Jurkat, Clone E6-1 (cell line): Measurements from ENCODE around the gene MTFR1L.

ENCODE experiments used
- DNase-seq: peaks from one replicate; pipeline ENCODE4 v3.0.0-alpha.2; 2011; ENCODE audit warnings: low read depth, low spot score
- H3K4me3 ChIP-seq: 2 replicates; pipeline ENCODE4 v1.5.1; 2011; ENCODE audit warnings: mild to moderate bottlenecking, low read length, control low read depth, moderate library complexity

The MTFR1L gene

DNA sequence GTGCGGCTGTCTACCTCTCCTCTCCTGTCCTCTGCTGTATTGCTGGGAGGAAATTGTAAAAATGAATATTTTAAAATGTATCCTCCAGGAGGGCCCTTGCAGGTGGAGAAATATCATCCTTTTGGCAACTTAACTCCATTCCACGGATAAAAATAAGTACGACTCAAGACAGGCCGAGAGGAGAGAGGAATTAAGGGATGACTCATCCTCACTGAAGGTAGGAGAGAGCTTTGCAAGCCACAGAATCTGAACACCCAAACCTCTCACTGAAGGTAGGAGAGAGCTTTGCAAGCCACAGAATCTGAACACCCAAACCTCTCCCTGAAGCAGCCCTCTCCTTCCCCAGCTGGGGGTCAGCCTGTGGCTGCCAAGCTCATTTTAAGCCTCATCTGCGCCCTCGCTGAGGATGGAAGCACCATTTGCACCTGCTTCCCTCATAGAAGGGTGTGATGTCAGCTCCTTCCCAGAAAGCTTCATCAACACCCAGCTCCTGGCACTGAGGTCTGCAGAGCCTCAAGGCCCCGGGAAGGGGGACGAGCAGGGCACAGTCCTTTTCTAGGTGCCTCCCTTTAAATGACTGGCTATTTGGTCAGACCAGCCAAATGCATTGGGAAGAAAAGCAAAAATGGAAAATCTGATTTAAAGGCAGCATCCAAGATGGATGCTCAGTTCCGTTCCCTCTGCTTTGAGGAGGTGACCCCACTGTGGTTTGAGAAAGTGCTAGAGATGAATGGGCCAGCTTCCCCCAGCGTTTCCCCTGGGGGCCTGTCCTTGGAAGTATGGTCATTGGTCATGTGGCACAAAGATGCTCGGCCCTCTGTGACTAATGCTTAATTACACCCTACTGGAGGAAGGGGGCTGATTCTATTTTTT lies 32.6 kb upstream of the MTFR1L start:
- no peak for DNase-seq
- no peak overlapping the region for H3K4me3 ChIP-seq

DNA sequence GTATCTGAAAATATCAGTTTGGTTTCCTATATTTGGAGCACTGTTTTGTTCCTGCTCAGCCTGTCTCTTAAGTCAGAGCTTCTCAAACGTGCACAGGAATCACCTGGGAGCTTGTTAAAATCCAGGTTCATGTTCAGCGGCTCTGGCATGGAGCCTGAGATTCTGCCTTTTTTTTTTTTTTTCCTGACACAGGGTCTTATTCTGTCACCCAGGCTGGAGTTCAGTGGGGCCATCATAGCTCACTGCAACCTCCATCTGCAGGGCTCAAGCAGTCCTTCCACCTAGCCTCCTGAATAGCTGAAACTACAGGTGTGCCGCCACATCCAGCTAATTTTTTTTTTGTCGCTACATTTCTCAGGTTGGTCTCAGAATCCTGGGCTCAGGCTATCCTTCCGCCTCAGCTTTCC lies 32.0 kb upstream of the MTFR1L start:
- H3K4me3 ChIP-seq: no peak overlapping the region
- DNase-seq: no peak

DNA sequence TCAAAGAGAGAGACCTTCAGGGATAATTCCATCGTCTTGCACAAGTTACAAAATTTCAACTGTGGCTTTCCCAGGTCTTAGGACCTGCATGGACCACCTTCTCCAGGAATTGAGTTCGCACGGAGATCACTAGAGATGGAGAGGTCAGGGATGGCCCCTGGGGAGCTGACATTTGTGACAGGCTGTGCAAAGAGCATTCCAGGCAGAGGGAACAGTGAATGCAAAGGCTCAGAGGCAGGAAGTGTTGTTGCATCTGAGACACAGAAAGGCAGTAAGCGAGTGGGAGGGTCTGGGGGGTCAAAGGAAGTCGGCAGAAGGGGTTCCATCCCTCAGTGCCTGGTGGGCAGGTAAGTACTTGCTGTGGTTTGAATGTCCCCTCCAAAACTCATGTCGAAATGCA lies 29.3 kb upstream of the MTFR1L start:
- DNase-seq: no peak
- no peak overlapping the region for H3K4me3 ChIP-seq

DNA sequence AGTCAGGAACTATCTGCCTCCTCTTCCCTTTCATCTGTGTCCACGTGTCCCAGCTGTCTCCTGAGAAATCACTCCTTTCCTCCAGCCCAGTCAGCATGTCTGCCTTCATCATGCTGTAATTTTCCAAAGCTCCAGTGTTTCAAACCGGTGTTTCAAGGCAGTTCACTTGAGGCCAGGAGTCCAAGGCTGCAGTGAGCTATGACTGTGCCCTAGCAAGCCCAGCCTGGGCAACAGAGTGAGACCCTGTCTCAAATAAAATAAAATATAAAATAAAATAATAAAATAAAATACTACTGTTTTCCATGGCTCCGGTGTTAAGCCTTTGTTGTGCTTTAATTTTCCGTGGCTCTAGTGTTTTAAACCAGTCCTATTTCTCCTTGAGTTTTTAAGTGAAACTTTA lies 27.6 kb upstream of the MTFR1L start:
- H3K4me3 ChIP-seq: no peak overlapping the region
- DNase-seq: no peak

DNA sequence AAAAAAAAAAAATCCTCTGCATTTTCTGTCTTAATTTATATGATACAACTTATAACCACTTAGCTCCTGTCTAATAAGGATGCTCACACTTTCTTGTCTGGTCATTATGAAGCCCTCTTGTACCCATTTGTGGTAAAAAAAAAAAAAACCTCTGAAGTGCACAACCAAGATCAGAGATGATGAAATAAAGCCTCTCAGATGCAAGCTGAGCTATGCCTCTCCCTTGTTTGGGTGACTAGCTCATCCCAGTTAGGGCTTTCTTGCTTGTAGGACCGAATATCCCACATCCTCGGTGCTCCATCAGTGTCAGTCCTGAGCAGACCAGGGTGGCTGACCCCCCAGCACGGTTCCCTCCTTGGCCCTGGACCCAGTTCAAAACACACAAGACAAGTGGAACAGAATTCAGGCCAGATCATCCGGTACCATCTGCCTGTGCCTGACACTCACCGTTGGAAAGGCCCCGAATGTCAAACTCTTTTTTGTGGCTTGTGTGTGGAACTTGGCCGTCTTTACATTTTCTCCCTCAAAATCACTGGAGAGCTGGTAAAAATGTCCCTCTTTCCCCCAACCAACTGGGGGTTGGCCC lies 26.1 kb upstream of the MTFR1L start:
- H3K4me3 ChIP-seq: no peak overlapping the region
- DNase-seq: no peak

DNA sequence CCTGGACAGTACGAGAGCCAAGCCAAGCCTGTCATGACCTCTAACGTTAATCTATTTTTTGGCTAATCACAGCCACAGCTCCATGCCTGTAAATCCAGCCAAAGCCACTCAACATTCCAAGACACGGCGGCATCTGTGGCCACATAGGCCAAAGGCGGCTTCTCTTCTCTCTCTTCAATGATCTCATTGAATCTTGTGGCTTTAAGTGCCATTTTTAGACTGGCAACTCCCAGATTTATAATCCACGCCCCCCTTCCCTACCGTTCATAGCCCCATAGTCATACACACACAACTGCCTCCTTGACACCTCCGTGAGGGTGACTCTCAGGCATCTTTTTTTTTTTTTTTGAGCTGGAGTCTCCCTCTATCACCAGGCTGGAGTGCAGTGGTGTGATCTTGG lies 25.4 kb upstream of the MTFR1L start:
- H3K4me3 ChIP-seq: no peak overlapping the region
- no peak for DNase-seq

DNA sequence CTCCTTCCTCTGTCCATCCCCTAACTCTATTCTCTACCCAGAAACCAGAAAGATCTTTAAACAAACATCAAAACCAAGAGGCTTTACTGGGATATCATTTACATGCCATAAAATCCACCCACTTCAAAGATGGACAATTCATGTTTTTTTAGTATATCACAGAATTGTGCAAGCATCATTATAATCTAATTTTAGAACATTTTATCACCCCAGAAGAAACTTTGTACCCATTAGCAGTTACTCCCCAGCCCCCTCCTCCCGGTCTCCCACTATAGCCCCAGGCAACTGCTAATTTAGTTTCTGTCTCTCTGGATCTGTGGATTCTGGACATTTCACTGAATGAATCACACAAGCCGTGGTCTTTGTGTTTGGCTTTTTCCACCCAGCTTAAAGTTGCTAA lies 24.5 kb upstream of the MTFR1L start:
- DNase-seq: no peak
- no peak overlapping the region for H3K4me3 ChIP-seq

DNA sequence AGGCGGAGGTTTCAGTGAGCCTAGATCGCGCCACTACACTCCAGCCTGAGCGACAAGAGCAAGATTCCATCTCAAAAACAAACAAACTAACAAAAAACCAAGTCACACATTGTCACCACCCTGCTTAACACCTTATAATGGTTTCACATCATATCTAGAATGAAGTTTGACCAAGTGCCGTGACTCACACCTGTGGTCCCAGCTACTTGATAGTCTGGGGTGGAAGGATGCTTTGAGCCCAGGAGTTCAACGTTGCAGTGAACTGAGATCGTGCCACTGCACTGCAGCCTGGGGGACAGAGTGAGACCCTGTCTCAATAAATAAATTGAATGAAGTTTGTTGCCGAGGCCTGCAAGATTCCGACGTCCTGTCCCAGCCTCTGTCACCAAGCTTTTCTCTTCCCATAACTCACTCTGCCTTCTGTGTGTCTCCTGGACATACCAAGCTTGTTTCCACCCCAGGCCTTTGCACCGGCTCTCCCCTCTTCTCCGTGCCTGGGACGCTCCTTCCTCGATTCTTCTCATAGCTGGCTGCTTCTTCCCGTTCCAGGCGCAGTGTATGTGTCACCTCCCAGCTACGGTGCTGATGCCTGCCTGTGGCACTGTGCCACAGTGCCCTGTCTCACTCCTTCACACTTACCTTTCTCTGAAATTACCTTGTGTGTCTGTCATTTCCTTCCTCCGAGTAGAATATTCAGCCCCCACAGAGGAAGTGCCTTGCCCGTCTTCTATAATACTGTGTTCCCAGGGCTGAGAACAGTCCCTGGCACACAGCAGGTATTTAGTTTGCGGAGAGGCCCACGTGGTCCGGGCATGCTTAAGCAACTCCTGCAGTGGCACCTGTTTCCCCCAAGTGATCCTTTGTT lies 23.6 kb upstream of the MTFR1L start:
- no peak overlapping the region for H3K4me3 ChIP-seq
- DNase-seq: no peak

DNA sequence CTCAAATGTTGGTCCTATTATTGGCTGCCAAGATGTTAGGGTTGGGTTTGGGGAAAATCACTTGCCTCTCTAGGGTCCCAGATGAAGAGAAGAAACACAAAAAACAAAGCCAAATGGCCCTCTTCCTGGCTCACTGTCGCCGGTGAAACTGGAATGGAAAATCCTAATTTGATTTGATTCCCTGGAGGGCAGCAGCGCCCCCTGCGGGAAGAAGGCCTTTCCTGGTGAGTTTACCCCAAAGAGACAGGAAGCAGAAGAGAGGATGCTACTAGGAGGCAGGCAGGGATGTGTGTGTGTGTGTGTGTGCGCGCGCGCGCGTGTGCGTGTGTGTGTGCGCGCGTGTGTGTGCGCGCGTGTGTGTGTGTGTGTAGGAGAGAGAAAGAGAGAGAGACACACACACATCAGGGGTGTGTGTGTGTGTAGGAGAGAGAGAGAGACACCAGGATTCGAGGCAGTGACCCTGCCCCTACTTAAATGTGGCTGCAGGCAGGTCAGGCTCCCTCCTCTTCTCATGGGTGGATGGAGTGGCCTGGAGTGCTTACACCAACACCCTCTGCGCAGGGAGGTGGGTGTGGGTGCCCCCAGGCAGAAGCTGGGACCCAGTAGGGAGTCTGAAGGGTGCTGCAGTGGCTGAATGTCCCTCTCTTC lies 22.8 kb upstream of the MTFR1L start:
- no peak overlapping the region for H3K4me3 ChIP-seq
- DNase-seq: peak; percentile 78

DNA sequence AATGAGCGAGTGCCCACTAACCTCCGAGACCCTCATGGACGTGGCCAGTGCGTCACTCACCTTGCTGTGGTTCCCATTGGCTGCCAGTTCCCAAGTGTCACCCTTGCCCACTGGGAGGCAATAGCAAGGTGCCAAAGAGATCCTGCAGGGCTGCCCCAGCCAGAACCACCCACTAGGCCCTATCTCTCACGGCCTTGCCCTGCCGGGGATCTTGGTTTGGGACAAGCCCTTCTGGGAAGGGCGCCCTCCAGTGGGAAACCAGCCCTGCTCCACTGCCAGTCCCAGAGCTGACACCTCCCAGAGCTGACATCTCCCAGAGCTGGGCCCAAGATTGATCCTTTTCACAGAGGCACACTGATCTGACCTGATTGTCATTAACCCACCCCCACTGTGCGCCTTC lies 21.8 kb upstream of the MTFR1L start:
- no peak overlapping the region for H3K4me3 ChIP-seq
- DNase-seq: no peak

DNA sequence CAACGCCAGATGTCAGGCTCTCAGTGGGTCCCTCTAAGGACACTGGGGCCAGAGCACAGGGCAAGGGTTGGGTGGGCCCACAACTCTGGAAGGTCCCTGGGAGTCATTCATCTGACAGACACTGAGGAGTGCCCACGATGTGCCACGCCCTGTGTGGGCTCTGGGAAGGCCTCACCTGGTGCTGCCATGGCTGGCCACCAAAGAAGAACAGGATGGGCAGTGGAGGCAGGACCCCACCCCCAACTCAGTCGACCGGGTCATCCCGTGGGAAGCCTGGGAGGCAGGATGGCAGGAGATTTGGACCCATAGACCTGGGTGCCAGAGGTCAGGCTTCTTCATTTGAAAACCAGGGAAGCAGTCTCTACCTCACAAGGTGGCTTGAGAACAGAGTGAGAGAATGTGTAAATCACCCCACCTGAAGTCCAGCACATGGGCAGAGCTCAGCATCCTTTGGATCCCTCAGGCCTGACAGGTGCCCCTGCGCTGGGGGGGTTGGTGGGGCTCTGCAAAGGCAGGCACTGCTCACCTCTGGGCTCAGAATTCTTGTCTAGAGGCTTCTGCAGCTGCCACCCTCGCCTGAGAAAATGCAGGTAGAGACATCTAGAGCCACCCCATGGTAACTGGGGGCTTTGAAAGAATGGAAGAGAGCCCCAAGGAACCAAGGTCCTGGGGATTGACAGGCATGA lies 20.9 kb upstream of the MTFR1L start:
- no peak for DNase-seq
- H3K4me3 ChIP-seq: no peak overlapping the region

DNA sequence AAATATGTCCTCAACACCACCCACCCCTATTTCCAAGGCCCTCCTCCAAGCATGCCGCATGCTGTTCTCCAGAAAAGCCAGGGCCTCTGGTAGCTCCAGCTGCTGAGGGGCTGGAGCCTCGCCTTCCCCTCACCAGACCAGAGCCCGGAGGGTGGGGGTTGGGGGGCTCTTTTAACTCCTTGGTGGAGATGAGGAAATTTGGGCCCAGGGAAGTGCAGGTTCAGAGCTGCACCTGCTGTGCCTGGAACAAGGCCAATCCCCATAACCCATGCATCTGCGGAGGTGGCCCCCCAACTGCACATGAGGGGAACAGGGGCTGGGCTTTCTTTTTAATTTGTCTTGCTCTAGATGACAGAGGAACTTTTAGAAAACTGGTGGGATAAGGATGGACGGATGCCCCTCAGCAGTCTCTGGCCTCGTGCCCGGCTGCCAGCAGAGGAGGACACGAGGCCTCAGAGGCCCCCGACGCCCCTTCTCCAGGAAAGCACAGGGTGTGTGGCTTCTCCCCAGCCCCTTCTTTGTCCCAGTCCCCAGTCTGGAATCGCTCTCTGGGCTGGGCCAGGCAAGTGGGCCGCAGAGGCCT lies 20.3 kb upstream of the MTFR1L start:
- no peak for DNase-seq
- peak overlapping the region; percentile 2; the same call in 1 of the 2 replicates for H3K4me3 ChIP-seq

DNA sequence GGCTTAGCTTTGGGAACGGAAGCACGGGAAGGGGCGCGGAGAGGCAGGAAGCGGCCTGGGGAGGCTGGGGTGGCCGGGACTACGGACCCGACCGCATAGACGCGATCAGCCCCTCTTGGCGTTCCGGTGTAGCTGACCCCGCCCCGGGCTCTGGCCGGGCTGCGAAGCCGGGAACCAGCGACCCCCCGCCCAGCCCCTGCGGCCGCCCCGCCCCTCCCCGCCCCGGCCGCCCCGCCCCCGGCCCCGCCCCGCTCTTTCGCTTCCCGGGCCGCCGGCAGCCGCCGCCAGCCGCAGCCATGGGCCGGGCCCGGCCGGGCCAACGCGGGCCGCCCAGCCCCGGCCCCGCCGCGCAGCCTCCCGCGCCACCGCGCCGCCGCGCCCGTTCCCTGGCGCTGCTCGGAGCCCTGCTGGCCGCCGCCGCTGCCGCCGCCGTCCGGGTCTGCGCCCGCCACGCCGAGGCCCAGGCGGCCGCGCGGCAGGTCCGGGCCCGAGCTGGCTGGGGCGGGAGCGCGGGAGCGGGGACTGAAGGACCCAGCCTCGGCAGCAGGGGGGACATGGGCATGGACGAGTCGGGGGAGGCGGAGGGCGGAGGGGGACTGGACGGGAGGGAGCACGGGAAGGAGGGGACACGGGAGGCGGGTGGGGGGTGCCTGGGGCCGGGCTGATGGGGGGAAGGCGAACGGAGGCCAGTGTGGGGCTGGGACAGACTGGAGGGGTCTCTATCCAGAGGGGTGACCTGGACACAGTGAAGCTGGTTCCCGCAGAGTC lies 19.6 kb upstream of the MTFR1L start, which contains the start of gene SELENON:
SELENON (plus strand) TSS at position 259 of the 768 bp plus-strand sequence; CDS start at position 297, 38 bp downstream.
- DNase-seq: no peak
- H3K4me3 ChIP-seq: peak within 1 kb of the TSS; percentile 46

DNA sequence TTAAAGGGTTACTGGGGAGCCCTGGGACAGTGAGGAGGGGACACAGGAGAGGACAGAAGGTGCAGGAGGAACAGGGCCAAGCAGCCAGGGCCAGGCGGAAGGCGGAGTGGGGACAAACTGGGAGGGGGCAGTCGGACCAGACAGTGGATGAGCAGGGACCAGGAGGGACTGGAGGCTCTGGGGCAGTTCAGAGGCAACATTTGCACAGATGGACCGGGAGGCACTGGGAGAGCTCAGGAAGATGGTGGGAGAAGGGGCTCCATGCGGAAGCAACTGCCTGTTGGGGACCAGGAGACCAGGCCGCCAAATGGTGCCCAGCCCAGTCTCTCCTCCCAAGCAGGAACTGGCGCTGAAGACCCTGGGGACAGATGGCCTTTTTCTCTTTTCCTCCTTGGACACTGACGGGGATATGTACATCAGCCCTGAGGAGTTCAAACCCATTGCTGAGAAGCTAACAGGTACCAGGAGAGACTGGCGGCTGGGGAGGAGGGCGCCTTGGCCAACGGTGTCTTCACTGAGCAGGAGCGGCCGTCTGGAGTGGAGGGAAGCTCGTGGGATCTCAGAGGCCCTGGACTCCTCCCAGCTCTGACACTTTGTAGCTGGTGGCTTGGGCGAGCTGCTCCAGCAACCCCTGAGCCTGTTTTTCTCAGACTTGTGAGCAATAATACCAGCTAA lies 18.9 kb upstream of the MTFR1L start:
- no peak for DNase-seq

DNA sequence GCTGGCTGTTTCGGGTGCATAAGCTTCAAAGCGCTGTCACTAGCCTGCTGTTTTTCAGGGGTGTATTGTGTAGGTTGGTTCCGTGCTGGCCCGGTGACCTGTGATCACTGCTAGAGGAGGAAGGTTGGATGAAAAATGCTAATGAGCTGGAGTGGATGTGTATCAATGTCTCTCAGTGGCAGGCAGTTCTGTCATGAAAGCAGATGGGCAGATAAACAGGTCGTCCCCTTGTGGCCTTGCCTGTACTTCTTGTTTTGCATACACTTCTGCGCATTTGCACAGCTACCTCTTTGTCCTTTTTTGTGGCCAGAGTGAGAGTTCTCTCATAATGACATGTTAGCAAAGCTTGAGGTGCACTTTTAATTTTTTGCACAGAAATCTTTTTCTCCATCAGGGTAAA lies 16.8 kb upstream of the MTFR1L start:
- H3K4me3 ChIP-seq: no peak overlapping the region
- DNase-seq: no peak

More for the DNA sequence above, 18.9 kb upstream of the MTFR1L start:
- H3K4me3 ChIP-seq: peak overlapping the region; percentile 46

DNA sequence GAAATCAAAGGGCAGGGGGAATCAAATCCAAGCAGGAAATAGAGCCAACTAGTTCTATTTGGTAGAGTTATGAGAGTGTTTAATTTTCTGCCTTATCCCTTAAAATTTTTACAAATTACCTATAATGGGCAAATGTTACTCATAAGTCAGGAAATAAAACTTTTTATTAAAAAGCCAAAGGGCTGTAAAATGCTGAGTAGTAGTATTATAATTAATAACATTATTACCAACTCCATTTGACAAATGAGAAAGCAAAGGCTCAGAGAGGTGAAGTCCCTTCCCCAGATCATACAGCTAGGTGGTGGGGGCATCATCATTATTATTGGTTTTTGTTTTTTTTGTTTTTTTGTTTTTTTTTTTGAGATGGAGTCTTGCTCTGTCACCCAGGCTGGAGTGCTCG lies 16.4 kb upstream of the MTFR1L start:
- H3K4me3 ChIP-seq: no peak overlapping the region
- DNase-seq: no peak

DNA sequence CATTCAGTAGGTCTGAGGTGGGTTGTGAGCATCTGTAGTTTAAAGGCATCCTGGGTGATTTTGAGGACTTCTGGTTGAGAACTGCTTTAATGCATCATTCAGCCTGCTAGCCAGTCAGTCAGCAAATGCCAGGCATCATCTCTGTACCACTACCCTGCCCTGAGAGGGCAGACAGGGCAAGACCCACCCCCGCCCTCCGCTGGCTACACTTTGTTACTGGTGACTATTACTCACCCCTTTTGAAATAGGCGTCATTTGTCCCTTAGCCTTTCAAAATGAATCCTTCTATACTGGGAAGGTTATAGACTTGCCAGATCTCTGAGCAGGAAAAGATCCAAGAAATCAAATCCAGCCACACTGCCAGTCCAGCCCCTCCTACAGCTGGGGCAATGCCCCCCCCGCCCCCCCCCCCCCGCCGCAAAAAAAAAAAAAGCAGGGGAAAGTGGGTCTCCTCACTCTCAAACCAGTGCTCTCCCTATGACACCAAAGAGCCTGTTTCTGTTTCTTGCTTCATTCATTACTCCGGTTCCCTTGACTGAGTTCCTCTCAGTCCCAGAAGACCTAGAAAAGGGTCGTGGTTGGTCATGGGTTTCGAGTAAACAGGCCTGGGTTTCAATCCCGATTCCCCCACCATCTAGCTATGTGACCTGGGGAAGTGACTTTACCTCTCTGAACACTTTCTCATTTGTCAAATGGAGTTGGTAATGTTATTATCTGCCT lies 15.3 kb upstream of the MTFR1L start:
- DNase-seq: no peak

More for the DNA sequence above, 15.3 kb upstream of the MTFR1L start:
- H3K4me3 ChIP-seq: no peak overlapping the region
